Measurements from ENCODE around the gene DENND4A.

Gene DENND4A

DNA sequence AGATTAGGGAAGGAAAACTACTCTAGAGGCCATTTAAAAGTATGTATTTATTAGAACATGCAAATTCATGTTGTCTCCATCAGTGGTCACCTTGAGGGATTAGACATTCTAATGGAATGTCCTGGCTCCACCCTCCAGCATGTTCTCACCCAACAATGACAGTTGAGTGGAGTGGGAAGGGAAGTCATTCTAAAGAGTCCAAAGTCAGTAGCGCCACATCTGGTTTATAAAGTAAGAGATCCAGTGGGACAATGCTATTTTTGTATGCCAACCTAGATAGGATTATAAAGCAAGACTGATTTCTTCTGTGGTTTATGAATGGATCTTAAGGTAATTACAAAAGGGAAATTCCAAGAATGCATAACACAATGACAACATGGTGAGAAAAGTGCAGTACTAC is 137.1 kb downstream of the DENND4A start:
- no peak for TF ChIP-seq GATA3 (IDR thresholded peaks at IDR 0.05; ENCODE audit: low read depth, low read length)
- TF ChIP-seq GATA2 (IDR thresholded peaks at IDR 0.05; ENCODE audit: low read depth, low read length): no peak

DNA sequence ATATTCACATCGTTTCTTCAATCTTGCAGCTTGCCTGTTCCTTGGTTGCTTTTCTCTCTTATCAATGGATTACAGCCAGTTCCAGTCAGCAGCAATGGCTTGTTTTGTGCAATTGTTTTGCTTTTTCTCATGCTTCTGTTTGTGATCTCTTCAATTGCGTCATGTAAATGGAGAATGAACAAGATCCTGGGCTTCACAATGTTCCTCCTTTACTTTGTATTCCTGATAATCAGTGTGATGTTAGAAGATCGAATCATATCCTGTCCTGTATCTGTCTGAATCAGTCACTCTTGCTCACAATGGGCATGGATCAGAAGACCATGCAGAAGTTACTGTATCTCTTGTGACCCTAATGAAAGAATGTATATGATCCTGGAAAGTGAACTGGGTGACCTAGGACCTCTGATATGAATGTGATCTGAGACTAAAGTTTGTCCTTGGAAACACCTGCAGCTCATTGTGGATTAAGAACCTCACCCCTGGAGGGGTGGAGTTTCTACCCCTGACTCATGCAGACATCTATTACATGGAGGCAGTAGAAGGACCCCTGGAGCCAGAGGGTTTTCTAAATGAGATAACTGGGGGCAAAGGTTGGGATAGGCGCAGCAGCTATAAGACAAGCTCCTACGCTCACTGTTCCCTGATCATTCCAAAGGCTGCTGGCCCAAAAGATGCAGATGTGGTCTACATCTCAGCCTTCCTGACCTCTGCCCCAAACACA is 138.1 kb downstream of the DENND4A start:
- TF ChIP-seq GATA3 (IDR thresholded peaks at IDR 0.05; ENCODE audit: low read depth, low read length) (no peak), GATA2 (IDR thresholded peaks at IDR 0.05; ENCODE audit: low read depth, low read length) (no peak)

DNA sequence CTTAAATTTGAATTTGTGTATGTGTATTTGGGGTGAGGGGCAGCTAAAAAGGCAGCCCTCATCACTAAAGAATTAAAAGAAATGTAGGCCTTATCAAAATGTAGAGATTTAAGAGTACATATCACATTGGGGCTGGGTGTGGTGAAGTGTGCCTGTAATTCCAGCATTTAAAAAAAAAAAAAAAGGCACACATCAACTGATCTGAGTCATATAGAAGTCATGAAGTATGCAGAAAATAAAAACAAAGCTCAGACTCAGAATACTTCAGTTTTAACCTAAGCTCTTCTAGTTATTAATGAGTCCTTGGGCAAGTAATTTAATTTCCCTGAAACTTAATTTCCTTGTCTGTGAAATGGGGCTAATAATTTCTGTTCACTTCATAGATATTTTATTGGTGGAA is 138.8 kb downstream of the DENND4A start:
- no peak for TF ChIP-seq GATA3 (IDR thresholded peaks at IDR 0.05; ENCODE audit: low read depth, low read length)
- TF ChIP-seq GATA2 (IDR thresholded peaks at IDR 0.05; ENCODE audit: low read depth, low read length): no peak

DNA sequence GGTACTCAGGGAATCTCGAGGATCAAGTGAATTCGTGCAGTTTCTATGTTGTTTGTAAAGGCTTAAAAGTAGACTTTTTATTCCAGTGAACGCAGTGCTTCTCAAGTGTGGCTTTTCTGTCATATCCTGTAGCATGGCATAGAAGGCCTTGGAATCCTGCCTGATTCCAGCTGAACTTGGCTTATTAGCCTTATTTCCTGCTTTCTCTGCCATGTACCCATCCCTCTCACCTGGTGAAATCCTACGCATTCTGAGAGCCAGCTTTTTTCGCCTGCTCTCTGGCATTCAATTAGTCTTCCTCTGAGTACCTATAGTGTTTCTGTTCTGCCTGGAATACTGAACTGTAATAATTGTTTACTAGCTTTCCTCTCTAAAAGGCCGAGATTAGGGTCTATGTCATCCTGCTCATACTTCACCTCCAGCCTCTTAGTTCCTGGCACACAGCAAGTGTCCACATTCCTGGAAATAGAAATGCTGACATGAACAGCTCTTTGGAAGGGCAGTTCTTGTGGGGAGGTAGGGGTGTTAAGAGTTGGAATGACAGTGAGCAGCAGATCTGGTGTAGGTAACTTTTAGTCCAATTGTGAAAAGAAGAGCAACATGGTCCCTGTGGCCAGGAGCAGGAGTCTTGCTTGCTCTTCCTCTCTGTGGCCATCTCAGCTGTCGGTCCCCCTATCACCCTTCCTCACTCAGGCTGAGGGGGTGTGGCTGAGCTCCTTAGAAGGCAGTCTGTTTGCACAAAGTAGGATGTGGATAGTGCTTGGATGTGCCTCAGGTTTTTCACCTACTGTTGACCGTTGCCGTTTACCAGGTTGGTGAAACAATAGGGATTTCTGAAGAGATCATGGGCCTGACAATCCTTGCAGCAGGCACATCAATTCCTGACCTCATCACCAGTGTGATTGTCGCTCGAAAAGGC is 140.0 kb downstream of the DENND4A start:
- TF ChIP-seq GATA2 (IDR thresholded peaks at IDR 0.05; ENCODE audit: low read depth, low read length) (no peak), GATA3 (IDR thresholded peaks at IDR 0.05; ENCODE audit: low read depth, low read length) (no peak)

DNA sequence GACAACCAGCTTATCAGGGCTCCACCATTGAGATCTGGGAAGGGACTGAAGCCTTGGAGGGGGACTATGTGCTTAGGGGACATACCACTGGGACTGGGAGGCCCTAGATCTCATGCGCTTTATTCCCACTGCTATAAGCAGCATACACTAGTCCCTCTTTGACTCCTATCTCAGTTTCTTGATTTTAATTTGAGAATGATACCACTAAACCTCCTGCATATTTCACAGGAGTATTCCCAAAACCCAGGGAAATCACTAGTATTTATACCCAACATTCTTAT is 141.1 kb downstream of the DENND4A start:
- TF ChIP-seq GATA2 (IDR thresholded peaks at IDR 0.05; ENCODE audit: low read depth, low read length) (no peak), GATA3 (IDR thresholded peaks at IDR 0.05; ENCODE audit: low read depth, low read length) (no peak)

DNA sequence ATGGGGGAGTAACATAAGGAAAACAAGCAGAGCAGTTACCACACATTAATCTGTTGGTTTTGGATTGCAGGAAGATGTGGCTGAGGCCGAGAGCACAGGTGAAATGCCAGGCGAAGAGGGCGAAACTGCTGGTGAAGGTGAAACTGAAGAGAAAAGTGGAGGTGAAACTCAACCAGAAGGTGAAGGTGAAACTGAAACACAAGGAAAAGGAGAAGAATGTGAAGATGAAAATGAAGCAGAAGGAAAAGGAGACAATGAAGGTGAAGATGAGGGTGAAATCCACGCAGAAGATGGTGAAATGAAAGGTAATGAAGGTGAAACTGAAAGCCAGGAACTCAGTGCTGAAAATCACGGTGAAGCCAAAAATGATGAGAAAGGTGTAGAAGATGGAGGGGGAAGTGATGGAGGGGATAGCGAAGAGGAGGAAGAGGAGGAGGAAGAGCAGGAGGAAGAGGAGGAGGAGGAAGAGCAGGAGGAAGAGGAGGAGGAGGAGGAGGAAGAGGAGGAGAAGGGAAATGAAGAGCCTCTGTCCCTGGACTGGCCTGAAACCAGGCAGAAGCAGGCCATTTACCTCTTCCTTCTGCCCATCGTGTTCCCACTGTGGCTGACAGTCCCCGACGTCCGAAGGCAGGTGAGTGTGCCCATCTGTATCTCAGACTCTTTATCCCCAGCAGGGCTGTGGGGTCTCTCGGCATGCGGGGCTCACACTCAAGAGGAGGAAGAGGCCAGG is 141.6 kb downstream of the DENND4A start:
- TF ChIP-seq GATA3 (IDR thresholded peaks at IDR 0.05; ENCODE audit: low read depth, low read length) (no peak), GATA2 (IDR thresholded peaks at IDR 0.05; ENCODE audit: low read depth, low read length) (no peak)

DNA sequence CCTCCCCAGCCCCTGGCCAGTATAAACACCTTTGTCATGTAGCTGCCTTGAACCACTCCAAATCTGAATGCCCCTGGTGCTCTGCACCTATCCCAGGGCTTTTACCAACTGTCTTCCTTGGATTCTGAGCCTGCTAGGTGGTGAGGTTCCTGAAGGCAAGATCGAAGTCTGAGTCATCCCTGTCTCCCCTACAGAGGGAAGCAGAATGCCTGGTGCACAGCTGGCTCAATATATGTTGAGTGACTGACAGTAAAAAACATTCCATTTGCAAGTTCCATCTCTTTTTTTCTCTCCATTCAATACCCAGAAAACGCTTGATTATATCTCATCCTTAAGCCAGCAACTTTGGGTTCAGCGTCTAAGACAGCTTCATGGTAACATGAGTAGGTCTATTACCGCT is 145.6 kb downstream of the DENND4A start:
- no peak for TF ChIP-seq GATA3 (IDR thresholded peaks at IDR 0.05; ENCODE audit: low read depth, low read length)
- TF ChIP-seq GATA2 (IDR thresholded peaks at IDR 0.05; ENCODE audit: low read depth, low read length): no peak

DNA sequence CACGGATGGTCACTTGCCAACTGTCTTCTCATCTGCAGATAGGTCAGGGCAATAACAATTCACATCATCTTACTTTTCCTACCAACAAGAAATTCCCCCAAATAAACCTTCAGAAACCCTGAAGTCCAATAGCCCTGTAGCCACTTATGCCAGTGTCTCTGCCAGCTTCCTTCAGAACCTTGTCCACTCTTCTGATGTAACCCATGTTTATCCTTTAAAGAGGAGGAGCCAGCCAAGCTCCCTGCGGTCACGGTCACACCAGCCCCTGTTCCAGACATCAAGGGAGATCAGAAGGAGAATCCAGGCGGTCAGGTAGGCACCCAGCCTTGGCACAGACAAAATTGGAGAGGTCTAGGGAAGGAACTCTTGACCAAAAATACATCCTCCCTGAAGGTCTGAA is 146.7 kb downstream of the DENND4A start:
- TF ChIP-seq GATA2 (IDR thresholded peaks at IDR 0.05; ENCODE audit: low read depth, low read length) (no peak), GATA3 (IDR thresholded peaks at IDR 0.05; ENCODE audit: low read depth, low read length) (no peak)

DNA sequence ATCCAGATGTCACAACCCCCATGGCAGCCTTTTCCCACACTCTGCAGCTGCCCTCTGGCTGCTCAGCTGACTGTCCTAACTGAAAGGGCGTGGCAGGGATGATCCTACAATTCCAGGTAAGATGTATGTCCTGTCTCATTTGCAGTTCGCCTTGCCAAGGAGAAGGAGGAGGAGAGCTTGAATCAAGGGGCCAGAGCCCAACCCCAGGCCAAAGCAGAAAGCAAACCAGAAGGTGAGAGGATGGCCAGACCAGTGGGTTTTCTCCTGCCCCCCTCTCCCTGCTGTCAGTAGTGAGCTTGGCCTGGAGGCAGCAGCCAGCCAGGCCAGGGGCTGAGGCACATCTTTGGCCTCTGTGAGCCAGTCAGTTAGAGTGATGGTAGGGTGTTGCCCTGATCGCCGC is 147.8 kb downstream of the DENND4A start:
- TF ChIP-seq GATA2 (IDR thresholded peaks at IDR 0.05; ENCODE audit: low read depth, low read length): no peak
- no peak for TF ChIP-seq GATA3 (IDR thresholded peaks at IDR 0.05; ENCODE audit: low read depth, low read length)

DNA sequence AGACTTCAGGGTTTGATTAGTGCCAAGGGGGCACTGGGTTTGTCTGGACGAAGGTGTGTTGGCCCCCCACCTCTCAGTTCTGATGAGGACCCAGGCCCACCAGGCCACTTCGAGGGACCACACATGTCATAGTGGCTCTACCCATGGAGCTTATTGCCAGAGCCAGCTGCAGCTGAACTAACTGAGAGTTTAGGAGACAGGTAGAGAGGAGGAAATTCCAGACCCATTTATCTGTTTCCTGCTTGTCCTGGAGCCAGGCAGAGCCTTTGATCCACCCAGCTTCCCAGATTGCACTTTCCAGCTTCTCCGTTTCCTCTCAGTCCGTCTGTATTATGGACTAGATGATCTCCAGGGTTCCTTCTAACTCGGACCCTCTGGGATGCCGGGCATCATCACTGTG is 149.5 kb downstream of the DENND4A start:
- TF ChIP-seq GATA2 (IDR thresholded peaks at IDR 0.05; ENCODE audit: low read depth, low read length) (no peak), GATA3 (IDR thresholded peaks at IDR 0.05; ENCODE audit: low read depth, low read length) (no peak)

DNA sequence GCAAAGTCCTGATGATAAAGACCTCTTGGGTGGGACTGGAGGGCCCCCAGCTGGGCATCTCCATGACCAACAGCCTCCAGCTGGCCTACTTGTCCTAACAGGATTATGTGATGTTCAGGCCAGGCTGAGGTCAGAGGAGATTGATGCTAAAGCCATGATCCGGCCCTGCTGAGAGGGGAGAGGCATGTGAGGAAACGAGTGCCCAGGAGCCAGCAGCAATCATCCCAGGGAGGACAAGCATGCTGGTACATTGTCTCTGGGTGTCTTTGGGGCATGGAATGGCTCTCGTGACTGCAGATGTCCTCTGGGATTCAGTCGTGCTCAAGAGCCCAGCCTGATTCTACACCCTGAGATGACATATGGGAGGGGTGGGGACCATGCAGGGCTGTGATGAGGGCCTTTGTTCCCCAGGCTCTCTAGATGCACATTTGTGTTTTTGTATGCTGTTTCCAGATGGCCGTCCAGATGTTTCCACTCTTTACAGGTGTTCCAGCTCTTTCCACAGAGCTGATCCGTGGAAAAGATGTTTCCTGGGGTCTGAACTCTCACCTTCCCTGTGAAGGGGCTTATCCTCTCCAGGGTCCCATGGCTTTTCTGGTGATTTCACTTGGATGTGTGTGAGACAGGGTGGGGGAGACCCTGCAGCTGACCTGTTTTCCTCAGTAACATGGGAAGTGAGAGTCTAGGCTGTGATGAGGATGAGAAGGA is 150.2 kb downstream of the DENND4A start:
- TF ChIP-seq GATA2 (IDR thresholded peaks at IDR 0.05; ENCODE audit: low read depth, low read length): no peak
- TF ChIP-seq GATA3 (IDR thresholded peaks at IDR 0.05; ENCODE audit: low read depth, low read length): no peak

DNA sequence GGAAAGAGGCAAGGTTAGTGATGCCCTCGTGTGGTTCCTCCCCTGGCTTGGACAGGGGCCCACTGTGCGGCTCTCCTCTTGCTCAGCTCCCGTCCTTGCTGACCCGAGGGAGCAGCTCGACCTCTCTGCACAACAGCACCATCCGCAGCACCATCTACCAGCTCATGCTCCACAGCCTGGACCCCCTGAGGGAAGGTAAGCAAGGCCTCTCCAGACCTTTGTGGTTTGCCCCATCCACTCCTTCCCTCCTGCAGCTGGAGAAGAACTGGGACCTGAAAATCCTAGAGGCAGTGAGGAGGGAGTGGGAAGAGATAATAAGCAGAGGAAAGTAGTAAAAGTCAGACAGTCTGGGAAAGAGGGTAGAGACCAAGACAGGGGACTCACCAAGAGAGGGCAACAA is 152.6 kb downstream of the DENND4A start:
- TF ChIP-seq GATA2 (IDR thresholded peaks at IDR 0.05; ENCODE audit: low read depth, low read length): no peak
- TF ChIP-seq GATA3 (IDR thresholded peaks at IDR 0.05; ENCODE audit: low read depth, low read length): no peak

DNA sequence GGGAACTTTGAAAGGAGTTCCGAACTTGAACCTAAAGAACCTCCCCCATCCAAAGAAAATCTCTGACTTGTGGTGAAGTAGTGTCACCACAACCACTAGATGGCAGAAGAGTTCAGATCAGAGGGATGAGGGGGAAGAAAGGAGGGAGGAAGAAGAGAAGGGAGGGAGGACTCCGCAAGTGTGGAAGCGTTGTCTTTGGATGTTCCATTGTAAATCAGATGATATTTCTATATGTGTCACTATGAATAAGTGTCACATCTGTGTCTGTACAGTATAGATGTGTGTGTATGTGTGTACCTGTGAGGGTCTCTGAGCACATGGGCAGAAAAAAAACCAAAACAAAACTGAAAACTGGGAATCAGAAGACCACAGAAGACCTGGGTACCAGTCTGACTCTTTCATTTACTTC is 153.4 kb downstream of the DENND4A start:
- TF ChIP-seq GATA2 (IDR thresholded peaks at IDR 0.05; ENCODE audit: low read depth, low read length): no peak
- no peak for TF ChIP-seq GATA3 (IDR thresholded peaks at IDR 0.05; ENCODE audit: low read depth, low read length)

DNA sequence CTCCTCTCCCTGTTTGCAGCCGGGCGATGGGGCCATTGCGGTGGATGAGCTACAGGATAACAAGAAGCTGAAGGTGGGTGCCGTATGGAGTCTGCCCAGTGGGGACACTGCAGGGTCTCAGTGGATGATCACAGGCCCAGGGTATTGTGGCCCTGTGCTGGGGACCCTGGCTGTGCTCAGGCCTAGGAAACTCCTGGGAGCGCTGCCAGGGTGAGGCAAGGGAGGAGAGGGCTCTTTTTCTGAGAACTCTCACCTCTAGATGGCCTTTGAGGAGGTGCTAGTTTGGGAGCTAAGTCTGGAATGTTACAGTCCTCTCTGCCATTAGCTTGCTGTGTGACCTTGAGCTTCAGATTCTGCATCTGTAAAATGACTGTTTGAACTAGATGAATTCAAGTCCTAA is 154.0 kb downstream of the DENND4A start:
- no peak for TF ChIP-seq GATA3 (IDR thresholded peaks at IDR 0.05; ENCODE audit: low read depth, low read length)
- no peak for TF ChIP-seq GATA2 (IDR thresholded peaks at IDR 0.05; ENCODE audit: low read depth, low read length)
